SIG-M5 treated with dmso at 0.1 percent for 504 hours (cell line): Measurements from ENCODE around the gene LCE5A.

ENCODE experiments used
- DNase-seq: peaks from one replicate; lab custom pipeline; 2025; ENCODE audit not compliant: unreplicated experiment; lab: John Stamatoyannopoulos, UW

LCE5A gene

DNA sequence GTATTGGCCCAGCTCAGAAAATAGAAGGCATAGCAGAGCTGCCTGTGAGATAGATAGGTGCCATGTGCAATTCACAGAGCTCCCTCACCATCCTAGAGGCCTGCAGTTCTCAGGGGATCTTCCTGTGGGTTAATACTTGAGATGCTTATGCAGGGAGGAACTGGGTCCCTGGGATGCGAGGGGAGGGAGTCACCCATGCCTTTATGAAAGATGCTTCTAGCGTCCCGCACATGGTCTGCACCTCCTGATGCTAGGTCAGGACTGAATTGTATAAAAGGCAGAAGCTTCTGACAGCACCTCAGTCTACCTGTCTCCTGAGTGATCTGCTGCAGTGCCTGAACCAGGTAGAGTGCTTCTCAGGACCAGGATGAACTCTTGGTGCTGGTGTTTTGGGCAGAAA lies at the start of gene LCE5A:
TSS of gene LCE5A (plus strand) at position 301 of the 400 bp plus-strand sequence. CDS start 732 bp downstream, outside the sequence.
- no peak for DNase-seq

DNA sequence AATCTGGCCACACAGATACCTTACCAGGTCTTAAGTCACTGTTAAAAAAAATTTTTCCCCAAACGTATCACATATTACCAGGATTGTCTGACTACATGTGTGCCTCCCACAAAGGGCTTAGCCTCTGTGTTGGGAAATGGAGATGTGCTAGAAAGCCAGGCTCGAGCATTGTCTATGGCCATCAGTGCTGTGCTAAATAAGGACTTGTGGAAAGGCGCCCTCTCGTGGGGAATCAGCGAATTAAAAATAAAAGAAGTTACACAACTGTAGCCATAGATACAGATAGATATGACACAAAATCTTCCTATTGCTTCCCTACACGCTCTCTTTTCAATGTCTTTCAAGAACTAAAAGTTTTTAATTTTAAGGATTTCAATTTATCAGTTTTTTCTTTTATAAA lies 49.1 kb upstream of the LCE5A start:
- peak; percentile 90 for DNase-seq

DNA sequence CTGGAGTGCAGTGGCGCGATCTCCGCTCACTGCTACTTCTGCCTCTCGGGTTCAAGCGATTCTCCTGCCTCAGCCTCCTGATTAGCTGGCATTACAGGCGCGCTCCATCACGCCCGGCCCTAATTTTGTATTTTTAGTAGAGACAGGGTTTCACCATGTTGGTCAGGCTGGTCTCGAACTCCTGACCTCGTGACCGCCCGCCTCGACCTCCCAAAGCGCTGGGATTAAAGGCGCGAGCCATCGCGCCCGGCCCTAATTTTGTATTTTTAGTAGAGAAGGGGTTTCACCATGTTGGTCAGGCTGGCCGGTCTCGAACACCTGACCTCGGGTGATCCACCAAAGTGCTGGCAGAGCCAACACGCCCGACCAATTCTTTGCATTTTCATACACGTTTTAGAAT lies 48.0 kb upstream of the LCE5A start:
- no peak for DNase-seq

DNA sequence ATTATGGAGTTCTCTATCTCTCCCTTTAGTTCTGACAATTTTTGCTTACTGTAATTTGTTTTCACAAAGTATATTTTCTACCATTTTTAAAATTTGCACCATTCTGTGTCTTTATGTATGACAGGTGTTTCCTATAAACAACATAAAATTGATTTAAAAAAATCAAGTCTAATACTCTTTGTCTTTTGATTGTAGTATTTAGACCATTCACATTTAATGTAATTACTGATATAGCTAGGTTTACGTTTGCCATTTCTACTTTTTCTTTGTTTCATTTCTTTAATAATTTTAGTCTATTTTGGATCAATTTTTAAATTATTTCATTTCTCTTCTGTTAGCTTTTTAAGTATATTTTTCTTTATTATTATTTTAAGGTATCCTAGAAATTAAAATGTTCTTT lies 44.4 kb upstream of the LCE5A start:
- no peak for DNase-seq

- no peak for DNase-seq
These were observed 36.6 kb upstream of the LCE5A start for GRCh38 chr1:152473887-152474537.

- DNase-seq = no peak
These were observed 30.6 kb upstream of the LCE5A start for GRCh38 chr1:152479792-152480595.

GRCh38 chr1:152481869-152482664 lies 28.5 kb upstream of the LCE5A start:
- no peak for DNase-seq

GRCh38 chr1:152486400-152487006 lies 24.1 kb upstream of the LCE5A start:
- no peak for DNase-seq

GRCh38 chr1:152487871-152488270 lies 22.7 kb upstream of the LCE5A start:
- DNase-seq = no peak

DNA sequence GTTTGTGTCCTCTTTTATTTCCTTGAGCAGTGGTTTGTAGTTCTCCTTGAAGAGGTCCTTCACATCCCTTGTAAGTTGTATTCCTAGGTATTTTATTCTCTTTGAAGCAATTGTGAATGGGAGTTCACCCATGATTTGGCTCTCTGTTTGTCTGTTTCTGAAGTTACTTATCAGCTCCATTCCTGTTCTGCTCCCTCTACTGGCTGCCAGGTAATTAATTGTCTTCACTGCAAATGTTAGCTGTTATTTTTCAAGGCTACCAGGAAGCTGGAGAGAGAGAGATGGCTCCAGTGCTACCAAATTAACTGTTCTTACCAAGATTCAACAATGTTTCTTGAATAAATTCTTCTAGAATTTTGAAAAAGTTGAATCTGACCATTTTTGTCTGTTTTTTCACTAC lies 19.1 kb upstream of the LCE5A start:
- peak; percentile 32 for DNase-seq

GRCh38 chr1:152495066-152495675 lies 15.4 kb upstream of the LCE5A start:
- DNase-seq = peak; percentile 39

GRCh38 chr1:152497273-152497672 lies 13.3 kb upstream of the LCE5A start:
- peak; percentile 51 for DNase-seq

- peak; percentile 27 for DNase-seq
These were observed 8.9 kb upstream of the LCE5A start for GRCh38 chr1:152501704-152502103.

GRCh38 chr1:152502496-152503180 lies 8.0 kb upstream of the LCE5A start:
- no peak for DNase-seq

- DNase-seq = no peak
These were observed 5.5 kb upstream of the LCE5A start for GRCh38 chr1:152505083-152505482.

GRCh38 chr1:152506899-152507498 lies 3.6 kb upstream of the LCE5A start:
- DNase-seq = no peak

DNA sequence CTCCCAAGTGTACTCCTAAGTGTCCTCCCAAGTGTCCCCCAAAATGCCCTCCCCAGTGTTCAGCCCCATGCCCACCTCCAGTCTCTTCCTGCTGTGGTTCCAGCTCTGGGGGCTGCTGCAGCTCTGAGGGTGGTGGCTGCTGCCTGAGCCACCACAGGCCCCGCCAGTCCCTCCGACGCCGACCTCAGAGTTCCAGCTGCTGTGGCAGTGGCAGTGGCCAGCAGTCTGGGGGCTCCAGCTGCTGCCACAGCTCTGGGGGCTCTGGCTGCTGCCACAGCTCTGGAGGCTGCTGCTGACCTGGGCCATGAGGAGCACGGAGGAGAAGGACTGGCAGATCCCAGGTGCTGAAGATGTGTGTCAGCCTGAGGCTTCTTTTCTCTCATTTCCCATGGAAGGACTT lies 993 bp downstream of the LCE5A start:
- DNase-seq = no peak

DNA sequence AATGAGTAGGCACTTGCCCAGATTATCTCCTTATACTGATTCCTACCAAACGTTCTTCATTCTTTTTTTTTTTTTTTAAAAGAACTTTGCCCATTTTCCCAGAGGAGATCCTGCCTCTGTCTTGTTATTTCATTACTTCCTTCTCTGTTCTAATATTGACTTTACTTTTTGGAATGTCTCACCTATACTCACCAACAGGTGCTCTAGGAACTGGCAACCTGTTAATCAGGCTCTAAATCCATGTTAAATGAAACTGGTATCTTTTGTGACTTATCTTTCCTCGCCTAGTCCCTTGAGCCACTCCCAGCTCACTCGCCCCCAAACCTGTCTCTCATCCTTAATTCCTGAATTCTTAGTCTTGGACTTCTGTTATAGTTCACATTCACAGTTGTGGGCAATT lies 2.5 kb downstream of the LCE5A start:
- peak; percentile 6 for DNase-seq

DNA sequence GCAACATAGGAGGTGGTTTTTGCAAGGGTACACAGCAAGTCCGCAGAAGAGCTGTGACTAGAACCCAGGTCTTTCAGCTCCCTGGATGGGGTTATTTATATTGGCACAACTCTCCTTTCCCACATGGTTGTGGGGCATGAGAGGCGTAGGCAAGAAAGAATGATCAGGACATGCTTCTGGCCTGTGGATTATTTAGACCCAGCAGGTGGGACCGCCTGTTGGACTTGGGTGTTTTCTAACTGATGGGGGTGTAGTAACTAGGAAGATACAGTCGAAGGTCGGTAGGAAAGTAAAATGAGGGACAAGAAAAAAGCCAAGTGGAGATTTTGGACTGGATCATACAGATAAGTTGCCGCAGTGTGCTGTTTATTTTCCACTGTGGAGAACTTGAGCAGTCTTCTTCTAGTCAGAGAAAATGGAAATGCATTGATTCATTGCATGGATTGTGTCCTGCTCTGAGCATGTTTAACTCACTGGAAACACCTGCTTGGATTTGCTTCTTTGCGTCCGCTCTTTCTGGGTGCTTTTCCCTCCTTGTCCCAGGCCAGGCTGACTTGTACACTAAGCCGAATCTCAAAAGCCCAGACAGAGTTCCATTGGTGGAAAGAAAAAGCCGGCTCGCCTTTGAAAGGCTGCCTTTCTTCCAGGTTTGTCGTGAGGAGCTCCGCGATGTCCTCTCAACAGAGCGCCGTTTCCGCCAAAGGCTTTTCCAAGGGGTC lies 4.3 kb downstream of the LCE5A start:
- DNase-seq = no peak
